Stimulated activated CD8-positive, alpha-beta memory T cell treated with anti-CD3 and anti-CD28 coated beads, Interleukin-4, amount 100 ng/mL, for 24 hours (primary cell): Measurements from ENCODE around the gene FBXL16.

Source experiments
- DNase-seq: peaks from one replicate; pipeline ENCODE4 v3.0.0-alpha.2; 2020; ENCODE audit warnings: low read depth

Gene FBXL16

DNA sequence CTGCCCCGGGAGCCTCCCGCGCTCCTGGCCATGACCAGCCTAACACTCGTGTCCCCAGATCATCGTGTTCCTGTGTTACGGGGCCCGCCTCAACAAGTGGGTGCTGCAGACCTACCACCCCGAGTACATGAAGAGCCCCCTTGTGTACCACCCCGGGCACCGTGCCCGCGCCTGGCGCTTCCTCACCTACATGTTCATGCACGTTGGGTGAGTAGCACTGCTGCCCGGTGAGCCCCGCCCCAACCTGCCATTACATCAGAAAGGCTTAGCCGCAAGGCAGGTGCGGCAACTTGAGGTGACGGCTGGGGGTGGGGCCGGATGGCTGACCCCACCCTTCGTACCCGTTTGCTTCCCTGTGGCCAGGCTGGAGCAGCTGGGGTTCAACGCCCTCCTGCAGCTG lies 28.7 kb downstream of the FBXL16 start:
- no peak for DNase-seq

DNA sequence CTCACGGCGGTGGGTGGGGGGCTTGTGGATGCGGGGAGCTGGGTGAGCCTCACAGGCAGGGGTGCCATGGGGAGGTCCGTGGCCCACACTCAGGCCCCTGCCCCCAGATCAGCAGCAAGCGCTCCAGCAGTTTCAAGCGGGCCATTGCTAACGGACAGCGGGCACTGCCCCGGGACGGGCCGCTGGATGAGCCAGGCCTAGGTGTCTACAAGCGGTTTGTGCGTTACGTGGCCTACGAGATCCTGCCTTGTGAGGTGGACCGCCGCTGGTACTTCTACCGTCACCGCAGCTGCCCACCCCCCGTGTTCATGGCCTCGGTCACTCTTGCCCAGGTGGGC lies 29.1 kb downstream of the FBXL16 start:
- no peak for DNase-seq

DNA sequence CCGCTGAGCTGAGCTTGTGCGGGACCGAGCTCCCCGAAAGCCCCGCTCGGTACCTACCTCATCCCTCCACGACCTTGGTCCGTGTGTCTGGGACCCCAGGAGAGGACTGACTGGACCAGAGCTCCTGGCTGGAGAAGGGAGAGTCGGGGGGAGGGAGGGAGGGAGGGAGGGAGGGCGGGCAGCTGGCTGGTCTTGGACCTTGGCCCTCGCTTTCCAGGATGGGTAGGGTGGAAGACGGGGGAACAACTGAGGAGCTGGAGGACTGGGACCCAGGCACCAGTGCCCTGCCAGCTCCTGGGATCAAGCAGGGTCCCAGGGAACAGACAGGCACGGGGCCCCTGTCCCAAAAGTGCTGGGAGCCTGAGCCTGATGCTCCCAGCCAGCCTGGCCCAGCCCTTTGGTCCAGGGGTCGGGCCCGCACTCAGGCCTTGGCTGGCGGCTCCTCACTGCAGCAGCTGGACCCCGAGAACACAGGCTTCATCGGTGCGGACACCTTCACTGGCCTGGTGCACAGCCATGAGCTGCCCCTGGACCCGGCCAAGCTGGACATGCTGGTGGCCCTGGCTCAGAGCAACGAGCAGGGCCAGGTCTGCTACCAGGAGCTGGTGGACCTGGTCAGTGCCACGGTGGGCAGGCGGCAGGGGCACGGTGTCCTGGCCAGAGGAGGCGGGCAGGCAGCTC lies 29.6 kb downstream of the FBXL16 start:
- DNase-seq = no peak

DNA sequence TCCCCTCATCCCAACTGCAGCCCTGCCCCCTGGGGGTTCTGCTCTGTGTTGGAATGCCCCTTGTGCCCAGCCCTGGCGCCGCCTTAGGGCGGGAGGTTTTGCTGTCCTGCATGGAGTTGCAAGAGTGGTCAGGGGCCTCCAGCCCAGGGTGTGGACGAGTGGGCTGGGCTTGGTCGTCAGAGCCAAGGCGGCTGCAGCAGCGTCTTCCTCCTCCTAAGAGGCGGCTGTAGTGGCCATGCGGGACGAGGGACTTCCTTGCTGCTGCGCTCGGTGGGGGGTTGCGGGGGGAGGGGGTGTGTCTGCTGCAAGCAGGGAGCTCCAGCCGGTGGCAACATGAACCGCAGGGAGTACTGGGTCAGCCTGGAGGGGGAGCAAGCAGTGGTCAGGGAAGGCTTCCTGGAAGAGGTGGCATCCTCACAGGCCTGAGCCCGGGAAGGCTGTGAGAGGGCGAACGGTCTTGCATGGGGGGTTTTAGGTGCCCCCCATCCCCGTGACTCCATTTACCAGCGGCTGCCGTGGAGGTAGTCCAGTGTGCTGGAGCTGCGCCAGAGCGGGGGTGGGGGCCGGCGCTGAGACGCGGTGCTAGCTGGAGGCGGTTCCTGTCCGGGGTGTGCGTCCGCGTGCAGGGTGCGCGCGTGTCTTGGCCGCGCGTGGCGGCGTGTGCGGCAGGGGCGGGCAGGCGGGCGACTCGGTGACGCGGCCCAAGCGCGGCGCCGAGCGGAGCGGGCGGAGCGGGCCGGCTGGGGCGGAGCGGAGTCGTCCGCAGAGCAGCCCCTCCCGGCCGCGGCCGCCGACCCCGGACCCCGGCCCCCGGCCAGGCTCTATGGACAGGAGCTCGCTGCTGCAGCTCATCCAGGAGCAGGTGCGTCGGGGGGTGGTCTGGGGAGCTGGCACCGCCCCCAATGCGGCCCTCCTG lies 30.4 kb downstream of the FBXL16 start, which contains the start of gene RHBDL1:
Gene RHBDL1, plus strand, starts transcription at position 704 of the 916 bp plus-strand sequence. Its CDS starts 120 bp downstream, at position 824.
- DNase-seq = no peak

DNA sequence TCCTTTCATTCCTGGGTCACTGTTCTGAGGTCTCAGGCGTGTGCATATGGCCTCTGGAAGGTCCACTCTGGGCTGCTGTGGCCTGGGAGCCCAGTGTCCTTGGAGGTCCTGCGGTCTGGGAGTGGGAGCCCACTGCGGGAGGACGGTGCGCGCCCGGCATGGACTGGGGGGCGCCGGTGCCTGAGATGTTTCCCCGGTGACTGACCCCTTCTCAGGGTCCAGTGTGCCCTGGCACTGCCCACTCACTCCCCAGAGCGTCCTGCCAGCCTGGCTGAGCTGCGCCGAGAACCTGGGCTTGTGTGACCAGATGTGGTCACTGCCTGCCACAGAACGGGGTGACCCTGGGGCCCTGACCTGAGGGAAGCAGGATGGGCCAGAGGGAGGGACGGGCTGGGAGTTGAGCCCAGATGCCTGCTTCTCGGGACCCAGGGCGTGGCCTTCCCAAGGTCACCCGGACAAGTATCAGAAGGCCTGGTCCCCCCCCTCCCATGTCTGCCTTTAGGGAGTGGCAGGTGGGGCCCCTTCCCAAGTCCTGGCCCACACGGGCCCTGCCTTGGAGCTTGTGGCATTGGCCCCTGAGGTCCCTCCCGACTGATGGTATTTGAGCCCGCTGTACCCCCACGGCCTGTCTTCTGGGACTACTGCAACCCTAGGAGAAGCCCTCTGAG lies 31.3 kb downstream of the FBXL16 start:
- DNase-seq = no peak

DNA sequence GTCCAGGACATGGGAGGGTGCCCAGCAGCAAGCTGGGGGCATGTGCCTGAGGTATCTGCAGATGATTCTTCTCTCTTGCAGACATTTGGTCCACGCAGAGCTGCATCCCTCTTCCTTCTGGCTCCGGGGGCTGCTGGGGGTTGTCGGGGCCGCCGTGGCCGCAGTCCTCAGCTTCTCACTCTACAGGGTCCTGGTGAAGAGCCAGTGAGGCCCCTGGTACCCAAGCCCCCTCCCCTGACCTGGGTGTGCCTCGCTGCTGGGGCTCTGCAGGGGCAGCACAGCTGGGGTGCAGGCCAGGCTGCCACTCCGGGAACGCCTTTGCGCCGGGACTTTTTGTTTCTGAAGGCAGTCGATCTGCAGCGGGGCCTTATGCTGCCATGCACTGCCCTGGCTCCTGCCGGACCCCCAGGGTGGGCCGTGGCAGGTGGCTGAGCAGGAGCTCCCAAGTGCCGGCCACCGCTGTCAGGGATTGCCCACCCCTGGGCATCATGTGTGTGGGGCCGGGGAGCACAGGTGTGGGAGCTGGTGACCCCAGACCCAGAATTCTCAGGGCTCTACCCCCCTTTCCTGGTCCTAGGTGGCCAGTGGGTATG lies 32.1 kb downstream of the FBXL16 start:
- DNase-seq = no peak

DNA sequence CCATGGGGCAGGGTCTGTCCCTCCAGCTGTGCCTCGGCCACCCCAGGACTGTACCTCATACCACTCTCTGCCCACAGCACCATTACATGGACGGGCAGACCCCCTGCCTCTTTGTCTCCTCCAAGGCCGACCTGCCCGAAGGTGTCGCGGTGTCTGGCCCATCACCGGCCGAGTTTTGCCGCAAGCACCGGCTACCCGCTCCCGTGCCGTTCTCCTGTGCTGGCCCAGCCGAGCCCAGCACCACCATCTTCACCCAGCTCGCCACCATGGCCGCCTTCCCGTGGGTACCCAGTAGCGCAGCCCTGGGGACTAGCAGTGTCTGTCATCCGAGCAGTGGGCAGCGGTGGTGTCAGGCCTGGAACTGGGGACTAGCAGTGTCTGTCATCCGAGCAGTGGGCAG lies 32.8 kb downstream of the FBXL16 start:
- DNase-seq = no peak

DNA sequence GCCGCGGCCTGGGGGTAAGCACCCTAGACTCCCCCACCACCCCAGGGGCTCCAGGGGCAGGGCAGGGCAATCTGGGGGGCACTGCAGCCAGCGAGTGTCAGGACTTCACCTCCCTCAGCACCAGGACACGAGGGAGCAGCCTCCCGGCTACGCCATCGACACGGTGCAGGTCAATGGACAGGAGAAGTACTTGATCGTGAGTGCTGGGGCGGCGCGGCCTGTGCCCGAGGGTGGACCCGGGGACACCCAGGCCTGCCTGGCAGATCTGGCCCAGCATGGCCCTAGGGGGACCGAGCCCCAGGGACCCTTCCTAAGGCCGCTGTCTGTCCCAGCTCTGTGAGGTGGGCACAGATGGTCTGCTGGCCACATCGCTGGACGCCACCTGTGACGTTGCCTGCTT lies 33.2 kb downstream of the FBXL16 start:
- DNase-seq = no peak

DNA sequence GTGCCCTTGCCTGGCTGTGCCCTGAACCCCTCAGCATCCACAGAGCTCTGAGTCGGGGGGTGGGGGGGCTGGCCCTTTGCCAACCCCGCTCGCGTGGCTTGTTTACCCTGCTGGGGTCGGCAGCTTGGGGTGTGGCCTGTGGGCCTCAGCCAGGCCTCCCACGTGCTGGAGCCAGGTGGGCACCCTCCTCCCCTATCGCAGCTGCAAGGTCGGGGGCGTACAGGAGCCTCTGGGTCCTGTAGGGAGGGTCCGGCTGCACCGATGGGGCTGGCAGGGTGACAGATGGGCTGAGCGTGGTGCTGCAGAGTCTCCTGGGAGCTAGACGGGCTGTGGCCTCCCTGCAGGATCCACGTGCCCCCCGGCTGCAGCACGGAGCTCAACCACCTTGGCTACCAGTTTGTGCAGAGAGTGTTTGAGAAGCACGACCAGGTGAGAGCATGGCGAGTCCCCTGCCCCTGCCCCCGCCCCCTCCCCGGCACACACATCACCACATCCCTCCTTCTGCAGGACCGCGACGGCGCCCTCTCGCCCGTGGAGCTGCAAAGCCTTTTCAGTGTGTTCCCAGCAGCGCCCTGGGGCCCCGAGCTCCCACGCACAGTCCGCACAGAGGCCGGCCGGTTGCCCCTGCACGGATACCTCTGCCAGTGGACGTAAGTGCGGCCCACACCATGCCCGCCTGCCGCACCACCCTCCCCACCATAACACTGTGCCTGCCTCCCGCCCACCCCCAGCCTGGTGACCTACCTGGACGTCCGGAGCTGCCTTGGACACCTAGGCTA lies 34.1 kb downstream of the FBXL16 start:
- no peak for DNase-seq

DNA sequence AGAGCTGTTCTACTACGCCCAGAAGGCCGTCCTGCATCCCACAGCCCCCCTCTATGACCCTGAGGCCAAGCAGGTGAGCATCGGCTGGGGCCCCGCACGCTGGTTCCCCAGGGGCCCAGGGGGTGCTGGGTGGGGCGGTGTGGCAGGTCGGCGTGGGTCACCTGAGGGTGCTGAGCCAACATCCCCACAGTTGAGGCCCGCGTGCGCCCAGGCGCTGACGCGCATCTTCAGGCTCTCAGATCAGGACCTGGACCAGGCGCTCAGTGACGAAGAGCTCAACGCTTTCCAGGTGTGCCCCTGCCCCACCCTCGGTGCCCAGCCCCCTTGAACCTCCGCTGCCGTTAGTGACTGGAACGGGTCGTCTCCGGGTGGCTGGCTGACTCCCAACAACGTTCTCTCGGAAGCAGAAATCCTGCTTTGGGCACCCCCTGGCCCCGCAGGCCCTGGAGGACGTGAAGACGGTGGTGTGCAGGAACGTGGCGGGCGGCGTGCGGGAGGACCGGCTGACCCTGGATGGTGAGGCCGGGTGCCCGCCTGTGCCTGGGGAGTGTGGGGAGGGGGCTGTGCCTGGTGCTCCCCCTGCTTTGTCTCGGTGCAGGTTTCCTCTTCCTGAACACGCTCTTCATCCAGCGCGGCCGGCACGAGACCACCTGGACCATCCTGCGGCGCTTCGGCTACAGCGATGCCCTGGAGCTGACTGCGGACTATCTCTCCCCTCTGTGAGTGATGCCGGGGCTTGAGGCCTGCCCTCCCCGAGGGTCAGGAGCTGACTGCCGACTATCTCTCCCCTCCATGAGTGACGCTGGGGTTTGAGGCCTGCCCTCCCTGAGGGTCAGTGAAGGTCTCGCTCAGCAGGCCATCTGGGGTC lies 34.9 kb downstream of the FBXL16 start:
- DNase-seq = no peak

DNA sequence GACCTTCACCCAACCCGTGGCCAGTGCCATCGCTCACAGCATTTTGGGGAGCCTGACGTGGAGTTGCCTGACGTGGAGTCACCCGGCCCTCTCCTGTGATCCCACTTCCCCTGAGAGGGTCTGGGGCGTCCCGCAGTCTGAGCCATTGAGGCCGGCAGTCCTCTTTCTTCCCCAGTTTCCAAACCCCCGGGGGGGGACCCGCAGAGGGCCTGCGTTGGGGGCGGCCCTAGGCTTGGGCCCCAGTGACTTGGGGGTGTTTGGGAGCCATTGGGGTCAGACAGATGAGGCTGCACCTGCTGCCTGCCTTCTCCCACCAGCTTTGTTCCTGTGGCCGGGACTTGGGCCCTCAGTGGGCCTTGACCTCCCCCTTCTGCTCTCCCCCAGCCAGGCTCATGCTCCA lies 35.9 kb downstream of the FBXL16 start:
- DNase-seq = no peak

DNA sequence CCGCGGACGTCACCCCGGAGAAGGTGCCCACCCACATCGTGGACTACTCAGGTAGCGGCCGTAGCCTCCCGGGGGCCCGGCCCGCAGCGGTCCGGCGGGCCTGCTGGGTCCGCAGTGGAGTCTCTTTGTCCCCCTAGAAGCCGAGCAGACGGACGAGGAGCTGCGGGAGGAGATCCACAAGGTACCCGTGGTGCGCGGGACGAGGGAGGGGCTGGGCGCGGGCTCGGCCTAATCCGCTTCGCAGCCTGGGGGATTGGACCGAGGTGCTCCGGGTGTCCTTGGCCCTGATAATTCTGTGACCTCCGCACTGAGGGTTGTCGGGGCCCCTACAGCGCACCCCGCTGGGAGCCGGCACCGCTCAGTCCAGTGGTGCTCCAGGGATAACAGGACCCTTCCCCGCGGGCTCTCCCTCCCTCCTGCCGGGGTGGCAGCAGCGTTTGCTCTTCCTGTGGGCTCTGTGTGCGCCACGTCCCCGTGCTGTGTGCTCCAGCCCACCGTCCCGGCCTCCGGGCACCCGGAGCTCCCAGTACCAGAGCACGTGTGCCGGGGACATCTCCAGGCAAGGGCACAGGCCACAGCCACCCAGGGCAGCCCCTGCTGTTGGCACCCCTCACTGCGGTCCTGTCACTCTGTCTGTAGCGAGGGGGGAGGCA lies 37.0 kb downstream of the FBXL16 start:
- DNase-seq = no peak

DNA sequence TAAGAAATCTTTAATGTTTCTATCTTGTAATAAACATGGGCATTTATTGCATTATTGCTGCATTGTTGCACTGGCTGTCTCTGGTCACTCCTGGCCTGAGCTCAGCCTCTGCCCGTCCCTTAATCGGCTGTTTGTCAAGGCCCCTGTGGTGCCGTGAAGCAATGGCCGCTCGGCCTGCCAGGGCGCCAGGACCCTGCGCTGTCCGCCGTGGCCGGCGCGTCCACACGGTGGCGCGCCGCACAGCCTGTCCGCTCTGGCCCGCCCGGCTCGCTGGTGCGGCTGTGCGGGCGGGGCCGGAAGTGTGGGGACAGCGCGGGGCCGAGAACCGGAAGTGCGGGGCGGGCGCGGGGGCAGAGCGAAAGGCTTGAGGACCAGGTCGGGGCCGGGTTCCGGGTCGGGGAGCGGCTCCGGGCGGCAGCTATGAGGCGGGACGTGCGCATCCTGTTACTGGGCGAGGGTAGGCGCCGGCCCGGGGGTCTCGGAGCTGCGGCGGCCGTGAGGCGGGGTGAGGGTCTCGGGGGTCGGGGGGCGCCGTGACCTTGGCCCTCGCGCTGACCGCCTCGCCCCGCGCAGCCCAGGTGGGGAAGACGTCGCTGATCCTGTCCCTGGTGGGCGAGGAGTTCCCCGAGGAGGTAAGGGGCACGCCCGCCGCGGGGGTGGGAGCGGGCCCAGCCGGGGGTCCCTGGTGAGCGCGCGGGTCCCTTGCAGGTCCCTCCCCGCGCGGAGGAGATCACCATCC lies 37.7 kb downstream of the FBXL16 start, which contains the start of gene RHOT2:
Gene RHOT2, plus strand, starts transcription at position 353 of the 739 bp plus-strand sequence. Its CDS starts 68 bp downstream, at position 421.
- DNase-seq = peak; percentile 91

DNA sequence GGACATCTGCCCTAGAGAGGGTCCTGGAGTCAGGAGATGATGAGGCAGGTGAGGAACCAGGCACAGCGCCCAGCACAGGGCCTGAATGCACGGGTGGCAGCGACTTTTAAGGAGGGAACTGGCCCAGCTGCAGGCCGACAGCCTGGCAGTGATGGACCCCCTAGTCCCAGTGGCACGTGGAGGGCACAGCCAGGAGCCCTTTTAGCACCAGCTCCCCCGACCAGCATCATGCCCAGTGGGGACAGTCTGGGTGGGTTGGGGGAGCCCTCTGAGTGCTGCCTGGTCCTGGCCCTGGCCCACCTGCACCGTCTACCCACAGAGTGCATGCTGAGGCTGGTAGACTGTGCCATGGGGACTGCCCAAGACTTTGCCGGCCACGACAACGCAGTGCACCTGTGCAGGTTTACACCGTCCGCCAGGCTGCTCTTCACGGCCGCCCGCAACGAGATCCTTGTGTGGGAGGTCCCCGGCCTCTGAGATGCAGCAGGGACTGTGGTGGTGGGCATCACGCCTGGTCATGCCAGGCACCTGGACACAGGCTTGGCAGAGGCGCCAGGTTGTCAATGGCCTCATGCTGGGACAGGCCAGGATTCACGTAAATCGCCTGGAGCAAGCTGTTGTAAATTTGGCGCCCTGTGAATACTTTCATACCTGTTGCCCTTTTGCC lies 38.4 kb downstream of the FBXL16 start:
- no peak for DNase-seq

DNA sequence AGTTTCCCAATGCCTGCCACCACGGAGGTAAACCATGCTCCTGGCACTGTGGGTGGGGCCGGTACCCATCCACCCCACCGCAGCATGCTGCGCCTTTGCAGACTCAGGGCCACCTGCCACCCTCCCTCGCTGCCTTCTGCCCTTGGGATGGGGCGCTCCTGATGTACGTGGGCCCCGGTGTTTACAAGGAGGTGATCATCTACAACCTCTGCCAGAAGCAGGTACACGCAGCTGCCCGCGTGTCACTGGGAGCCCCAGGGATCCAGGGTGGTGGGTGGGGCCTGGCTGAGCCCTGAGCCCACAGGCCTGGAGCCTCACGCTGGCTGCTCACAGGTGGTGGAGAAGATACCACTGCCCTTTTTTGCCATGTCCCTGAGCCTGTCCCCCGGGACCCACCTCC lies 39.0 kb downstream of the FBXL16 start:
- DNase-seq = no peak

DNA sequence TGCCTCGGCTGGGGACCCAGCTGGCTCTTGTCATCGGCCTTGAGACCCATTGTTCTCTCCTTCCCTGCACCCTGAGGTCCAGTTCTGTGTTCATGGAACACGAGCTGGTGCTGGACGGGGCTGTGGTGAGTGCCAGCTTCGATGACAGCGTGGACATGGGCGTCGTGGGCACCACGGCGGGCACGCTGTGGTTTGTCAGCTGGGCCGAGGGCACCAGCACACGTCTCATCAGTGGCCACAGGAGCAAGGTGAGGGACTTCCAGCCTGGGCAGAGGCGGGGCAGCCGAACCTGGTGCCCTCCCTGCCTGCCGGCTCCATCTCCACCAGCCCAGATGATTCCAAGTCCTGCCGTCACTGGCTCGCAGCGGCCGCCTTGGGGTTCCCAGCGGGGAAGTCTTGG lies 43.0 kb downstream of the FBXL16 start:
- no peak for DNase-seq

DNA sequence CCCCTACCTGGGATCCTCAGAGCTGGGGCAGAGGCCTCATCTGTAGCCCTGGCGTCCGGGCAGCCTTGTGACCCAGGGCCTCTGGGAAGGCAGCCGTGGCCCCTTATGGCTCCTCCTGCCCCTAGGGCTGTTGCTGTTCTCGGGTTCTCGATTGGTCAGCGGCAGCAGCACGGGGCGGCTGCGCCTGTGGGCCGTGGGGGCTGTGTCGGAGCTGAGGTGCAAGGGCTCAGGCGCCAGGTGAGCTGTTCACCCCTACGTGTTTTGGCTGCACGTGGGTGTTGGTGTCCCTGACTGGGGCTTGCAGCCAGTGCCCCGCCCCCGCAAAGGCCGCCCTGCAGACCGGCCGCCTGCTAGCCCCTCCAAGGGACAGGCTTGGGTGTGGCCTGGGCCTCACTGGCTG lies 43.5 kb downstream of the FBXL16 start:
- no peak for DNase-seq

DNA sequence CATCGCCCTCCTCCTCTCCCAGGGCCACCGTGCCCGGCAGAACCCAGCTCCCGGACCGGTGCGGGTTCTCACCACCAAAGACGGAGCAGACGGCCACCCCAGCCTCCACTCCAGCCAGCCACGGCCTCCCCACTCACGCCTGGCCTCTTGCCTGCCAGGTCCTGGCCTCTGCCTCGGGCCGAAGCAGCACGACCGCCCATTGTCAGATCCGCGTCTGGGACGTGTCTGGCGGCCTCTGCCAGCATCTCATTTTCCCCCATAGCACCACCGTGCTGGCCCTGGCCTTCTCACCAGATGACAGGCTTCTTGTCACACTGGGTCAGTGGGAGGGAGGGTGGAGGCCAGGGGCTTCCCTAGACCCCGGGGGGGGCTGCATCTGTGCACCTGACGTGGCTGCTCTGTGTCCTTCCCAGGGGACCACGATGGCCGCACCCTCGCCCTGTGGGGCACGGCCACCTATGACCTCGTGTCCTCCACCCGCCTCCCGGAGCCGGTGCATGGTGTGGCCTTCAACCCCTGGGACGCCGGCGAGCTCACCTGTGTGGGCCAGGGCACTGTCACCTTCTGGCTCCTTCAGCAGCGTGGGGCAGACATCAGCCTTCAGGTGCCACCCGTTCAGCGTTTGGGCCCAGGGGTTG lies 44.3 kb downstream of the FBXL16 start:
- no peak for DNase-seq
